GOT3 (cell line): ENCODE results near the gene ADSL.

Source experiments
- DNase-seq: peaks from one replicate; lab custom pipeline; 2025; ENCODE audit warnings: mixed read lengths; lab: John Stamatoyannopoulos, UW

The ADSL gene

DNA sequence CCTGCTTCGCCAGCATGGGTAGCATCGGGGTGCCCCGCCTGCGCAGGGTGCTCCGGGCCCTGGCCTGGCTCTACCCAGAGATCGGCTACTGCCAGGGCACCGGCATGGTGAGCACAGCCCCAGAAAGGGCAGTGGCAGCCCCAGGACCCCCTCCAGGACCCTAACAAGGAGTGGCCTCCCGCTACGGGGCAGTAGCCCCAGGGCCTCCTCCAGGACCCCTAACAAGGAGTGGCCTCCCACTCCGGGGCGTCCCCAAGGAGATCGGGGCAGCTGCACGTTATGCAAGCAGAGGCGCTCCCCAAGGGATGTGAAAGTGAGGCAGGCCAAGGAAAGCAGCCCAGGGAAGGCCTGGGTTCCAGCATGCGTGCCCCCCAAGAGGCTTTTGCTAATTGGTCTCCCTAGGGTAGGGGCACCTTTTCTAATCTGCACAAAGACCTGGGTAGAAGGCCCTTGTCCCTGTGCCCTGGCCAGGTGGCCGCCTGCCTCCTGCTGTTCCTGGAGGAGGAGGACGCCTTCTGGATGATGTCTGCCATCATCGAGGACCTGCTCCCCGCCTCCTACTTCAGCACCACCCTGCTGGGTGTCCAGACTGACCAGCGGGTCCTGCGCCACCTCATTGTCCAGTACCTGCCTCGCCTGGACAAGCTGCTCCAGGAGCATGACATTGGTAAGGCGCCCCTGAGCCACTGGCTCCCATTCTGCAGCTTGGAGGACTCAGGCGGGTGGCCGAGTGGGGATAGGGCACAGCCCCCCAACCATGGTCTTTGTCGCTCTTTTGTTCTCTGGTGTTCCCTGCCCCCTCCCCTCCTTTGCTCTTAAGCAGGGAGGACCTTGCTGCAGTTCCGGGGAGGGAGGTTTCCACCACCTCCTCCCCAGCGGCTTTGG lies 59.1 kb downstream of the ADSL start:
- no peak for DNase-seq

DNA sequence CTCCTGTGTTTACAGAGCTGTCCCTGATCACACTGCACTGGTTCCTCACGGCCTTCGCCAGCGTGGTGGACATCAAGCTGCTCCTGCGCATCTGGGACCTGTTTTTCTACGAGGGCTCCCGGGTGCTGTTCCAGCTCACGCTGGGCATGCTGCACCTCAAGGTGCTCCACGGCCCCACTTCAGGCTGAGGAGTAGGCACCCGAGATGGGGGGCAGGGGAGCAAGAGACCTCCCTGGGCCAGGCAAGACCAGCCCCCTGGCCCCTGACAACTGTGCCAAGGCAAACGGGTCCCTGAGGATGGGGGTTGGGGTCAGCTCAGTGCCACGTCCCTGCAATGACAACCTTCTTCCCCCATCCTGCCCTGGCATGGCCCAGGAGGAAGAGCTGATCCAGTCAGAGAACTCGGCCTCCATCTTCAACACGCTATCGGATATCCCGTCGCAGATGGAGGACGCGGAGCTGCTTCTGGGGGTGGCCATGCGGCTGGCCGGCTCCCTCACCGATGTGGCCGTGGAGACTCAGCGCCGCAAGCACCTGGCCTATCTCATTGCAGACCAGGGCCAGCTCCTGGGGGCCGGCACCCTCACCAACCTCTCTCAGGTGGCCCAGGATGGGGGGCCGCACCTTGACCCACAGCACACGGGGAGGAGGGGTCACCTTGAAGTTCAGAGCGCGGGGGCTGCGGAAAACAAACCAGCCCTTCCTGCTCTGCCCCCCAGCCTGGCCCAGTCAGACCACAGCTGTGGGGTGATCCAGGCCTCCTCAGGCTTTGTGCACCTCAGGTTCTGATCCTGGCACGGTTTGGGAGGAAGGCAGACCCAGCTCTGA lies 60.0 kb downstream of the ADSL start:
- no peak for DNase-seq

DNA sequence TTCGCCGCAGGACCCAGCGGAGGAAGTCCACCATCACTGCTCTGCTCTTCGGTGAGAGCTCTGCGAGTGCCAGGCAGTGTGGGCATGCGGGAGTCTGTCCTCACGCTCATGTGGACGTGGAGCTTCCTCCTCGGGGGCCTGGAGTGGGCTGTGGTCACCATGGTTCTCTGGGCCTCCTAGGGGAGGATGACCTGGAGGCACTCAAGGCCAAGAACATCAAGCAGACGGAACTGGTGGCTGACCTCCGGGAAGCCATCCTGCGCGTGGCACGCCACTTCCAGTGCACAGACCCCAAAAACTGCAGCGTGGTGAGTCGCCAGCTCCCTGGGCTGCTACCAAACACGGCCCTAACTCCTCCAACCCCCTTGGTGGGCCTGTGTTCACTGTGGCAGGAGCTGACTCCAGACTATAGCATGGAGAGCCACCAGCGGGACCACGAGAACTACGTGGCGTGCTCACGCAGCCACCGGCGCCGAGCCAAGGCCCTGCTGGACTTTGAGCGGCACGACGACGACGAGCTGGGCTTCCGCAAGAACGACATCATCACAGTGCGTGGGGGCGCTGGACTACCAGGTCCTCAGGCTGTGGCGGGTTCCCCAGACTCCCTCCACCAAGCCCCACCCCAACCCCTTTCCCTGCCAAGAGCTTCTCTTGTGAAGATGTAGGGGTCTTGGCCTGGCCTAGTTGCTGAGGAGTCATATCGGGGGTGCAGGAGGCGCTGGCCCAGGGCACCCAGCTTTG lies 60.9 kb downstream of the ADSL start:
- no peak for DNase-seq

DNA sequence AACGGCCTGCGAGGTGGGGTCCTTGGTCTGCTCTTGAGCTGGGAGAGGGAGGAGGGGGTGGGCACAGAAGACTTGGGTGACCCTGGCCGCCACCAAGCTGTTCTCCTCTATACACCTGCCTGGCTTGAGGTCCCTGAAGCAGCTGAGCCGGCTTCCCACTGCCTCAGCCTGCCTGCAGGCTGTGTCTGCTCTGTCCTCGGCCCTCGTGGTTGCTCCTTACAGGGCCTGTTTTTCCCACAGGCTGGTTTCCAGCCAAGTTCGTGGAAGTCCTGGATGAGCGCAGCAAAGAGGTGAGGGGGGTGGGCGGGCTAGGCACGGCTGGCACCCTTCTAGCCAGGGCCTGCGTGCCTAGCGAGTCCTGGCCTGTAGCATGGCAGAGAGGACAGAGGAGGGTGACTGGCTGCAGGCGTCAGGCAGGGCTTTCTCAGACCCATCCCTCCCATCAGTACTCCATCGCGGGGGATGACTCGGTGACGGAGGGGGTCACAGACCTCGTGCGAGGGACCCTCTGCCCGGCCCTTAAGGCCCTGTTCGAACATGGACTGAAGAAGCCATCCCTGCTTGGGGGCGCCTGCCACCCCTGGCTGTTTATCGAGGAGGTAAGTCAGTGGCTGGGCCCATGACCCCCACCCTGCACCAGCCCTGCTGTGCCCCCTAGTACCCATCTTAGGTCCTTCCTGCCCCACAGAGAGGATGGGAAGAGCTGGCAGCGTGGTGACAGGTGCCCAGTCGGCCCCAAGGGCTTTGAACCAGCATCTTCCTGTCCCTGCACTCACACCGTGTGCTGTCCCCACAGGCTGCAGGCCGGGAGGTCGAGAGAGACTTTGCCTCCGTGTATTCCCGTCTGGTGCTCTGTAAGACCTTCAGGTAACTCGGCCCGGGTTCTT lies 61.8 kb downstream of the ADSL start:
- no peak for DNase-seq

DNA sequence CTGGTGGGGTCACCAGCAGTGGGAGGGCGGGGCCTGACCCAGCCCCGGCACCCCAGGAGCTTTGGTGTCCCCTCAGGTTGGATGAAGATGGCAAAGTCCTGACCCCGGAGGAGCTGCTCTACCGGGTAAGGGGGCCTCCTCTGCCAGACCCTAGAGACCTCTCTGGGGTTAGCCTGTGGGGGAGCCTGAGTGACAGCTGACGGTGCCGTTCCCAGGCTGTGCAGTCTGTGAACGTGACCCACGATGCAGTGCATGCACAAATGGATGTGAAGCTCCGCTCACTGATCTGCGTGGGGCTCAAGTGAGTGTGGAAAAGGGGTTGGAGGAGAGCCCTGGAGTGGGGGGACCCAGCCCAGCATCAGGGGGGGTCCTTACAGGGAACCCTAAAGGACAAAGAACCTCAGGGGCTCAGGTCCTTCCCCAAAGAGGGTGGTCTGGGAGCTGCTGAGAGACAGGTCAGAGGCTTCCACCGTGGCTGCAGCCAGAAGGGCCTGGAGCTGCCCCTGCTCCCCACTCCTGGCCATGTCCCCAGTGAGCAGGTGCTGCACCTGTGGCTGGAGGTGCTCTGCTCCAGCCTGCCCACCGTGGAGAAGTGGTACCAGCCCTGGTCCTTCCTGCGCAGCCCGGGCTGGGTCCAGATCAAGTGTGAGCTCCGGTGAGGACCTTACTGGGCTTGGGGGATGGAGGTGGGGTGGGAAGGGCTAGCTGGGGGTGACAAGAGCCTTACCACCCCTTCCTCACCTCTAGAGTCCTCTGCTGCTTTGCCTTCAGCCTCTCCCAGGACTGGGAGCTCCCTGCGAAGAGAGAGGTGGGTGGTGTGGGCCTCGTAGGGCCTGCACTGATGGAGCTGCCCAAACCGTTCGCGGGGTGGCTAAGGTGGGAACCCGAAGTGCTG lies 62.7 kb downstream of the ADSL start:
- DNase-seq, result no peak

DNA sequence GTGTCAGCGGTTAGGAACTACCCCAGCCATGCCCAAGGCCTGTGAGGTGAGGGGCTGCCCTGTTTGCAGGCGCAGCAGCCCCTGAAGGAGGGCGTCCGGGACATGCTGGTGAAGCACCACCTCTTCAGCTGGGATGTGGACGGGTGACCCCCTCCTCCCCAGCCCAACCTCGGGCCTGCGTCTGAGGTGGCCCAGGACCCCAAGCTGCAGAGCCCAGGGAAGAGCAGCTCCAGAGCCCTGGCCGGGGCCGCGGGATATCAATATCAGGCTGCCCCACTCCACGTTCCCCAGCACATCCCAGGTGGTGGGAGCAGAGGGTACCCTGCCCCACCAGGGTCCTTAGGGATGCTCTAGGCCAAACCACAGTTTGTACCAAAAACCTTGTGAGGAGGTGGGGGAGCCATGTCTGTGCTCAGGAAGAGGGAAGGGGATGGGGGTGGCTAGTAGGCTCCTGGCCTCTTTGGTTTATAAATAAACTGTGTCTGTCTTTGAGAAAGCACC lies 63.4 kb downstream of the ADSL start:
- no peak for DNase-seq

DNA sequence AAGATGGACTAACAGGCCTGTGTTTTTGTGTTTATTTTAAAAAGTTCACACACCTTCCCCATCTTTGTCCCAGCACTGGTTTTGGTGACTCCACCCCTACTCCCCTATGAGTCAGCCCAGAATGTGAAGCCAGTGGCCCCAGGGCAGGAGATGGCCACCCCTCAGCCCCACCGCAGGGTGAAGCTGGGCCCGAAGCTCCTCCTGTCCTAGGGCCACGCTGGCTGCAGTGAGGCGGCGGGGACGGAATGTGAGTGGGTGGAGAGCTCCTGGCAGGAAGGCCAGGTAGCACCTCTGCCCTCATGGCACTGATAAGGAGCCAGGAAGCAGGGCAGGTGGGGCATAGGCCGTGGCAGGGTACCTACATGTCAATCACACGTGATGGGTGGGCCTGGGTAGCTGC lies 64.0 kb downstream of the ADSL start:
- no peak for DNase-seq

DNA sequence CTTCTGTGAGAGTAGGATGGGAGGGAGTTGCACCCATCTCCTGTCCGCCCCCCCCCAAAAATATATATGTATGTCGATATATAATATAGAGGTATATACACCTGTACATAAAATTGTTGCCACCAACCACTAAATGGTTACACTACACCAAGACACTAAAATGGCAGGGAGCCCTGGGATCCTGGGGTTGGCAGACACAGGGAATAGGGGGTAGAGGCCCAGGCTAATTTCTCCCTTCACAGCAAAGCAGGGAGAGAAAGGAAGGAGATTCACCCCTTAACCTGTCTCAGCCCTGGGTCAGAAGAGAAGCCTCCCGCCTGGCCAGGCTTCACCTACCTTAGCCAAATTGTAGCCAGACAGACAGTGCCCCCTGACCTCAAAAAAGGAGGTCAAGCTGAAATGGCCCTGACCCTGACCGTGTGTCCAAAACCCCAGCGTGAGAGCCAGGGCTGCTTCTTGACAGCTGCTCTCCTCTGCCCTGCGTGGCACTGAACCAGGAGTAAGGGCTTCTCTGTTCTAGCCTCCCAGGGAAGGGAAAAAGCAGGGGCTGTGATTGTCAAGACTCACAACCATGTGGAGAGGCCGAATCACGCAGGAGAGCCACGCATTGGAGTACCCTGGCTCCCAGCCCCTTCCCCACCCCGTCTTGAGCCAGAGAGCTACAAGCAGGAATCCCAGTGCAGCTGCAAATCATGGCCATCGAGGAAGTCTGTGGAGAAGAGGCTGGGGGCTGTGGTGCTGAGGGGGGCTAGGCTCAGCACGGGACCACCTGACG lies 64.6 kb downstream of the ADSL start:
- no peak for DNase-seq

DNA sequence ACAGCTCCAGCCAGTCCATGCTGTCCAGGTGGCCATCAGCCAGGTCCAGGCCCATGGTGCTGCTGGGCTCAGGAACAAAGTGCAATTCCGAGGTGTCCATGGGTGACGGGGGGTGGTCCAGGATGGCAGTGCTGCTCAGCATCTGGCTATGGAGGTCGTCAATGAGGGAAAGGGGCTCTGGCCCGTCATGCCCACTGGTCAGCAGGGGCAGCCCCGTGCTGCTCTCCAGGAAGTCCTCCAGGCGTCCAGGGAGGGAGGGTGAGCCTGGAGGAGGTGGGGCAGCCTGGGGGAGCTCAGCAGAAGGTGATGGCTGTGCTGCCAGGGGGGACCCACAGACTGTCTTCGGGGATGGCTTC lies 65.2 kb downstream of the ADSL start:
- no peak for DNase-seq

DNA sequence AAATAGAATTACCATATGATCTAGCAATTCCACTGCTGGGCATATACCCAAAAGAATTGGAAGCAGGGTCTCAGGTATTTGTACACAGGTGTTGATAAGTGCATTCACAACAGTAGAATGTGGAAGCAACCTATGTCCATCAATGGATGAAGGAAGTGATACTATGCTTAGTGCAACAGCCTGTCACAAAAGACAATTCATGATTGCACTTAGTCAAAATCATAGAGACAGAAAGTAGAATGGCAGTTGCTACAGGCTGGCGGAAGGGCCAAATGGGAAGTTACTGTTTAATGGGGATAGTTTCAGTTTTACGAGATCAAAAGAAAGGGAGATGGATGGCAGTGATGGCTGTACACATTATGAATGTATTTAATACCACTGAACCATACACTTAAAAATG lies 66.1 kb downstream of the ADSL start:
- DNase-seq, result no peak

DNA sequence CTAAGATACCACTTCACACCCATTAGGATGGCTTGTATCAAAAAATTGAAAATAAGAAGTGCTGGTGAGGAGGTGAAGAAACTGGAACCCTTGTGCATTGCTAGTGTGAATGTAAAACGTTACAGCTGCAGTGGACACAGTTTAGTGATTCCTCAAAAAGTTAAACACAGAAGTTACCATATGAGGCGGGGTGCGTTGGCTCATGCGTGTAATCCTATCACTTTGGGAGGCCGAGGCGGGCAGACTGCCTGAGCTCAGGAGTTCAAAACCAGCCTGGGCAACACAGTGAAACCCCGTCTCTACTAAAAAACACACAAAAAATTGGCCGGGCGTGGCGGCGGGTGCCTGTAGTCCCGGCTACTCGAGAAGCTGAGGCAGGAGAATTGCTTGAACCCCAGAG lies 67.6 kb downstream of the ADSL start:
- DNase-seq, result no peak

DNA sequence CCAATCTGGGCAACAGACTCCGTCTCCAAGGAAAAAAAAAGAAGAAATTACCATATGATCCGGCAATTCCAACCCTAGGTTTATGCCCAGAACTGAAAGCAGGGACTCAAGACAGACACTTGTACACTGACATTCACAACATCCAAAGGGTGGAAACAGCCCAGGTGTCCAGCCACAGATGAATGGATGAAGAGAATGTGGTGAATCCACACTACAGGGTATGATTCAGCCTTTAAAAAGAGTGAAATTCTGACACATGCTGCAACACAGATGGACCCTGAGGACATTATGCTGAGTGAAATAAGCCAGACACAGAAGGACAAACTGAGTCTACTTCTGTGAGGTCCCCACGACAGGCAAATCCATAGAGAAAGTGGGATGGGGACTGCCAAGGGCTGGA lies 68.0 kb downstream of the ADSL start:
- DNase-seq, result no peak

DNA sequence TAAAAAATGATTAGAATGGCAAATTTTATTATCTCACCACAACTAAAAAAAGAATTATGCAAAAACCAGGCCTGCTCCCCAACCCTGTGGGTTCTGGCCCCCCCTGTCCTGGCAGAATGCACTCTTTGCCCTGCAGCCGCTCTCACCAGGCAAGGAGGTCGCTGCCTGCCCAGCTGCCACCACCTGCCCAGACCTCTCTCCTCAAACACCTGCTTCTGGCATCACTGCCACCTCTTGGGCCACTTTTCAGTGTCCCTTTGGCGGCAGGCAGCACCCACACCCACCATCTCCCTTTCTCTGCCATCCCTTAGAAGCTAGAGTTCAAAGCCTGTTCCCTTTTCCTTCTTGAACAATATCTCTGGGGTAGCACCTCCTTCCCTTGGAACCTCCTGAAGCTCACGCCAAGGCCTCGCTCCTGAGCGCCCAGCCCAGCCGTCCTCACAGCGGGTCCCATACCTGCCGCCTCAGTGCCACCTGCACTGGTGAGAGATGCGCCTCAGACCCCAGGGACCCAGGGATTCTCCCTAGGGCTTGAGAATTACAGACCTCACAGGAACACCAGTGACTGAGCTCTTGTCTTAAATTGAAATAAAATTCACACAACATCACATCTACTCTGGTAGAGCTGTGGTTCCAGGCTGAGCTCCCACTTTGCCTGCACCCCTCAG lies 68.7 kb downstream of the ADSL start:
- DNase-seq, result no peak

DNA sequence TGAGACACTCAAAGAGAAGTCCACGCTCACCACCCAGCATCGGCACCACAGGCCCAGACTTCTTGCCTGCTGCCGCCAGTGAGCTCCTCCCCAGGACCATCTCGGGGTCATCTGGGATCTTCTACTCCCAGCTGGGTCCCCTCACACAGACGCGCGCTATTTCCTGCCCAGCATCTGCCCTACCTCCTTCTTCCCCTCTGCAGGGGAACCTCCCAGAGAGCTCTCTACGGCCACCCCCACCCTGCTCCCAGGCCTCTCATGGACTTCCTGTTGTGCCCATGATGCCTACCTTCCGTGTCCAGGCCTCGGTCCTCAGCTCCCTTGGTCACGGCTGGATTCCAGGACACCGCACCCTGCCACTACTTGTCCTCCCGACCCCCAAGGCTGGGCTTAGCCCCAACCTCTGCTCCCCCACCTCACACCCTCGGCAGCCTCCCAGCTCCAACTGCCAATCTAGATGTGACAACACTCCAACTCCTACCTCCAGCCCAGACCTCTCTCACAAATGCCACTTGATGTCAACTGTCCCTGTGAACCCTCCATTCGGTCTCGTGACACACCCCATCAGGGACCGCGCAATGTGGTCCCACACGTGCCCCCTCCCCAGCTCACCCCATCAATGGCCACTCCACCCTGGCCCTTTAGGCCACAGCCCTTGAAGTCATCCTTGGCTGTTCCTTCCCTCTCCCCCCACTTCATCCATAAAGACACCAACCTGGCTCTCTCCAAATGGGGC lies 69.4 kb downstream of the ADSL start:
- DNase-seq, result no peak

DNA sequence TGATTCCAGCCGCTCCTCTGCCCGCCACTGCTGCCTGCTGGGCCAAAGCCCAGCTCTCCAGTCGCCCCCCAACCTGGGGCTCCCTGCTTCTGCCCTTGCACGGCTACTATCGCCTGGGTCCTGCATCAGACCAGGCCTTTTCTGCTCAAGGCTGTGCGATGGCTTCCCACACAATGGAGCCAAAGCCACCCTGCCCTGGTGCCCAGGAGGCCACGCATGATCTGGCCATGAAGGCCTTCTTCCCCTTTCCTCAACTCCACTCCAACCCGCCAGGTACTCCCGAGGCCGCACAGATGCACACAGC lies 69.9 kb downstream of the ADSL start:
- DNase-seq, result no peak

DNA sequence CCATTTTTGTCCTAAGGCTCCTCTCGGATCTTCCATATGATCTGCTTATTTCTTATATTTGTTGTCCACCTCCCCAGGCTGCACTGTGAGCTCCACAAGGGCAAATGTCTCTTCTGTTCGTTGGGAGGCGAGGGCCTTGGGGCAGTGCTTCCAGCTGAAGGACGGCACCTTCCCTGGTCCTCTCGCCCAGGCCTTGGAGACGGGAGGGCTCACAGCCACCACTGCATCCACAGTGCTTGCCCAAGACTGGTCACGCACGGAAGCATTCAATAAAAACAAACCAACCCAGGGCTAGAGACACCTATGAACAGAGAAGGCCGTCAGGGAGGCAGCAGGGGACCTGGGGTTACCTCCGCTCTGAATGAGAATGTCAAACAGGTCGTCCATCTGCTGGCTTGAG lies 70.3 kb downstream of the ADSL start:
- no peak for DNase-seq

DNA sequence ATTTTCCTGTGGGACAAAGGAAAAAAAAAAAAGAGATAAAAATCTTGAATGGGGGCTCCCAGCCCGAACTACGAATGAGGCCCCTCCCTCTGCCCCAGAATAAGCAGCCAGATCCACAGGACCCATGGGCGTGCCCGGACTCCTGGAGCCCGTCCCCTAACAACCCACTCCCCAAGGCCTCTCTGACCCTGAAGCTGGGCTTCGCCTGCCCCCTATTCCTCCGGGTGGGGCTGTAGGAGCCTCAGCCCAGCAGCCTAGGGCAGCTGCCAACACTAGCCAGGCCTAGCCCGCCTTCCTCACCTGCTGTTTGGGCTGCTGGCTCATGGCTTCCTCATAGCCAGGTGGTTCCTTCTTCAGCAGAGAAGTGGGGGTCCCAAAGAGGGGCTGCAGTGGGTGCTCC lies 70.7 kb downstream of the ADSL start:
- DNase-seq, result no peak

DNA sequence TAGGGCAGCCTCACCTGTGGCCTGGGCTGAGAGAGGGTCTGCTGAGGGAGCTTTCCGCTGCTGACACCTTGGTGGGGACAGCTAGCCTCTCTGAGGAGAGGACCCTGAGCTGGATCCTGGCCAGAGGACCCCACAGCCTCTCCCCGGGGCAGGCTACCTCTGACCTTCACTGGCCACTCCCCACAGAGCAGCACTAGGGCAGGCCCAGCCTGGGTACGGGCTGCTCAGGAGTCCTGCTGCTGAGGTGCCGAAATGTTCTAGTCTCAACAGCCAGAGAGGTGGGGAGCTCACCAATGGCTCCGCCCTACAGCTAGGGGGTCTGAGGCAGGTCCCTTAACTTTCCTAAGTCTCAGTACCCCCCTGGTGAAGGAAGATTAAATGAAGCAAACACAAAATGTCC lies 71.6 kb downstream of the ADSL start:
- DNase-seq, result no peak
